H1 (cell line): ENCODE measurements around the gene SCAMP2. TPM values are rescaled to one million over a fixed set of nuclear protein-coding genes. Genes with fewer than 3 reads are reported as not detected.
A peak's percentile ranks its signal among the peaks of the same experiment; 100 is the strongest.

ENCODE experiments used
- CTCF ChIA-PET: fragments of 300-600 bp; sonication (Branson Sonifier 250); formaldehyde crosslinking; loops from one replicate; lab custom pipeline; 2021; ENCODE audit not compliant: partially characterized antibody; lab: Charles Lee
- POLR2A ChIA-PET: fragments of 300-600 bp; sonication (Branson Sonifier 250); formaldehyde crosslinking; loops from one replicate; lab custom pipeline; 2021; ENCODE audit warnings: inconsistent platforms; ENCODE audit not compliant: partially characterized antibody; lab: Charles Lee
- DNase-seq, 2 experiments: peaks; one replicate each; pipeline versions ENCODE4 v3.0.0 to v3.0.0-alpha.2; 2010 to 2022; ENCODE audit warnings: low spot score in 2 of 2, low read depth in 1 of 2, mixed read lengths in 1 of 2
- FAIRE-seq: peaks from 2 replicates; lab custom pipeline; 2011; peaks lifted over from hg19 to GRCh38; lab: Jason Lieb, UNC
- H2AFZ ChIP-seq: 2 replicates; pipeline ENCODE4 v1.8.1; 2012; ENCODE audit warnings: low read length, inconsistent platforms
- H2AK5ac ChIP-seq: 2 replicates; pipeline ENCODE4 v1.6.1; 2013; ENCODE audit warnings: low read depth, low read length
- H2BK120ac ChIP-seq: replicated peaks from 2 replicates; pipeline ENCODE3; 2013; ENCODE audit warnings: low read depth, low read length, inconsistent platforms
- H2BK12ac ChIP-seq: 2 replicates; pipeline ENCODE4 v1.6.1; 2013; ENCODE audit warnings: low read depth, low read length
- H2BK15ac ChIP-seq: 2 replicates; pipeline ENCODE4 v1.6.1; 2013; ENCODE audit warnings: low read length
- H2BK20ac ChIP-seq: 2 replicates; pipeline ENCODE4 v1.6.1; 2013; ENCODE audit warnings: low read length
- H2BK5ac ChIP-seq: 2 replicates; pipeline ENCODE4 v1.6.1; 2013; ENCODE audit warnings: low read depth, low read length
- H3K14ac ChIP-seq: 2 replicates; pipeline ENCODE4 v1.6.1; 2013; ENCODE audit warnings: inconsistent platforms; ENCODE audit not compliant: insufficient read length
- H3K18ac ChIP-seq: 2 replicates; pipeline ENCODE4 v1.6.1; 2013; ENCODE audit warnings: low read length; ENCODE audit errors: extremely low read depth
- H3K23ac ChIP-seq: 2 replicates; pipeline ENCODE4 v1.6.1; 2013; ENCODE audit warnings: inconsistent platforms; ENCODE audit not compliant: insufficient read length
- H3K23me2 ChIP-seq: 2 replicates; pipeline ENCODE4 v1.6.1; 2013; ENCODE audit warnings: low read depth, low read length
- H3K27ac ChIP-seq: 2 replicates; pipeline ENCODE4 v1.6.1; 2011; ENCODE audit warnings: low read depth, low read length, inconsistent platforms
- H3K27me3 ChIP-seq, 4 experiments: replicated peaks in 1 of 4; 1 replicate in 1 of 4; 2 replicates in 3 of 4; pipeline versions ENCODE4 v1.6.1 to v1.8.1; 2011 to 2013; ENCODE audit warnings: low read length in 3 of 4, mild to moderate bottlenecking in 3 of 4, inconsistent platforms in 2 of 4, mixed read lengths in 2 of 4, moderate library complexity in 1 of 4; ENCODE audit not compliant: control insufficient read depth in 3 of 4, insufficient read depth in 3 of 4; ENCODE audit errors: extremely low read depth in 1 of 4
- H3K36me3 ChIP-seq, 4 experiments: 2 replicates each; pipeline versions ENCODE4 v1.6.1 to v1.8.1; 2011 to 2013; ENCODE audit warnings: mild to moderate bottlenecking in 4 of 4, low read length in 3 of 4, moderate library complexity in 2 of 4, control low read depth in 1 of 4, inconsistent platforms in 1 of 4; ENCODE audit not compliant: insufficient read depth in 4 of 4, control insufficient read depth in 2 of 4
- H3K4ac ChIP-seq: replicated peaks from 2 replicates; pipeline ENCODE3; 2013; ENCODE audit warnings: low read length, low read depth, mixed read lengths, inconsistent platforms; ENCODE audit not compliant: insufficient read length
- H3K4me1 ChIP-seq, 4 experiments: replicated peaks in 1 of 4; 1 replicate in 1 of 4; 2 replicates in 3 of 4; pipeline versions ENCODE4 v1.6.1 to v1.8.1; 2011 to 2013; ENCODE audit warnings: low read length in 3 of 4, inconsistent platforms in 2 of 4, mixed read lengths in 1 of 4; ENCODE audit not compliant: insufficient read depth in 4 of 4, control insufficient read depth in 3 of 4
- H3K4me2 ChIP-seq, 2 experiments: 2 replicates each; pipeline versions ENCODE4 v1.6.1 to v1.8.1; 2011 to 2013; ENCODE audit warnings: low read depth in 2 of 2, low read length in 2 of 2, control low read depth in 1 of 2, inconsistent platforms in 1 of 2, mild to moderate bottlenecking in 1 of 2; ENCODE audit not compliant: insufficient read depth in 1 of 2
- H3K4me3 ChIP-seq, 4 experiments: fragments of 200-600, 300-600 bp in 1 of 4; sonication (generic), shearing (Covaris generic), sonication (Bioruptor Twin) in 1 of 4; 2 replicates each; pipeline versions ENCODE4 v1.5.1 to v1.8.1; 2011 to 2016; ENCODE audit warnings: low read length in 4 of 4, low read depth in 3 of 4, control low read depth in 2 of 4, inconsistent platforms in 2 of 4, mild to moderate bottlenecking in 2 of 4, mixed read lengths in 1 of 4, moderate library complexity in 1 of 4; ENCODE audit not compliant: insufficient read depth in 2 of 4; ENCODE audit errors: extremely low read depth in 1 of 4
- H3K56ac ChIP-seq: replicated peaks from 2 replicates; pipeline ENCODE3; 2013; ENCODE audit warnings: low read depth, mild to moderate bottlenecking, mixed read lengths, low read length, inconsistent platforms; ENCODE audit not compliant: insufficient read length
- H3K79me1 ChIP-seq: 2 replicates; pipeline ENCODE4 v1.6.1; 2013; ENCODE audit warnings: low read depth, low read length, control low read depth
- H3K79me2 ChIP-seq, 2 experiments: 2 replicates each; pipeline versions ENCODE4 v1.6.1 to v1.8.1; 2012 to 2013; ENCODE audit warnings: low read length in 2 of 2, mild to moderate bottlenecking in 2 of 2, inconsistent platforms in 1 of 2; ENCODE audit not compliant: insufficient read depth in 2 of 2, control insufficient read depth in 1 of 2
- H3K9ac ChIP-seq, 4 experiments: replicated peaks in 1 of 4; 1 replicate in 1 of 4; 2 replicates in 3 of 4; pipeline versions ENCODE4 v1.6.1 to v1.8.1; 2011 to 2013; ENCODE audit warnings: low read depth in 3 of 4, low read length in 3 of 4, control low read depth in 2 of 4, mild to moderate bottlenecking in 2 of 4, moderate library complexity in 2 of 4, inconsistent platforms in 1 of 4; ENCODE audit errors: extremely low read depth in 1 of 4
- H3K9me3 ChIP-seq, 2 experiments: 2 replicates each; pipeline versions ENCODE4 v1.6.1 to v1.8.1; 2012 to 2013; ENCODE audit warnings: mild to moderate bottlenecking in 2 of 2, moderate library complexity in 2 of 2, control low read depth in 1 of 2, inconsistent platforms in 1 of 2, low read depth in 1 of 2, low read length in 1 of 2, mixed read lengths in 1 of 2; ENCODE audit not compliant: insufficient read depth in 2 of 2
- H4K20me1 ChIP-seq, 2 experiments: replicated peaks in 1 of 2; 2 replicates each; pipeline versions ENCODE3 to v1.8.1; 2011 to 2013; ENCODE audit warnings: inconsistent platforms in 2 of 2, low read length in 2 of 2, mild to moderate bottlenecking in 1 of 2; ENCODE audit not compliant: insufficient read depth in 2 of 2, control insufficient read depth in 1 of 2
- H4K5ac ChIP-seq: 2 replicates; pipeline ENCODE4 v1.6.1; 2013; ENCODE audit warnings: low read length, low read depth, mixed read lengths, inconsistent platforms; ENCODE audit not compliant: insufficient read length
- H4K8ac ChIP-seq: 2 replicates; pipeline ENCODE4 v1.8.0; 2013; ENCODE audit warnings: mild to moderate bottlenecking, moderate library complexity, low read length, inconsistent platforms; ENCODE audit not compliant: insufficient read depth; ENCODE audit errors: extremely low read depth
- H4K91ac ChIP-seq: replicated peaks from 2 replicates; pipeline ENCODE3; 2013; ENCODE audit warnings: low read length, mixed read lengths, inconsistent platforms; ENCODE audit not compliant: insufficient read length
- ATF2 ChIP-seq: IDR thresholded peaks from 2 replicates; pipeline ENCODE4 v1.6.1; 2012; ENCODE audit warnings: low read length, inconsistent platforms
- CEBPB ChIP-seq: IDR thresholded peaks from 2 replicates; pipeline ENCODE4 v1.6.1; 2012; ENCODE audit warnings: low read depth, low read length
- KDM4A ChIP-seq: IDR thresholded peaks from one replicate; pipeline ENCODE4 v1.7.1; 2012; ENCODE audit warnings: low read depth, mild to moderate bottlenecking, moderate library complexity, low read length, inconsistent platforms; ENCODE audit not compliant: severe bottlenecking
- PHF8 ChIP-seq: fragments of 200-600 bp; sonication (generic); conservative IDR thresholded peaks from 2 replicates; pipeline ENCODE4 v1.7.1; 2012; ENCODE audit warnings: low read depth, mild to moderate bottlenecking, inconsistent platforms, low read length, moderate library complexity
- POLR2AphosphoS5 ChIP-seq: IDR thresholded peaks from 2 replicates; pipeline ENCODE4 v1.6.1; 2011; ENCODE audit warnings: low read depth, low read length
- TEAD4 ChIP-seq: IDR thresholded peaks from 2 replicates; pipeline ENCODE4 v1.6.1; 2012; ENCODE audit warnings: low read depth, low read length, inconsistent platforms, mixed read lengths
- WGBS, 2 experiments: shearing (Covaris generic) in 1 of 2; methylation state at CpG; one replicate each; pipeline versions ENCODE4 v1.1.6 to v1.1.7; 2013 to 2015; ENCODE audit warnings: low lambda C conversion rate in 2 of 2, mixed read lengths in 2 of 2, inconsistent platforms in 1 of 2, low coverage in 1 of 2, missing lambda C conversion rate in 1 of 2; ENCODE audit not compliant: insufficient replicate concordance in 2 of 2, insufficient coverage in 1 of 2, insufficient read length in 1 of 2; ENCODE audit errors: extremely low coverage in 1 of 2, missing lambda C conversion rate in 1 of 2; 5-methylcytosine and 5-hydroxymethylcytosine counted together
- polyA plus RNA-seq, 7 experiments: library from polyadenylated mRNA; depleted of rRNA in 3 of 7; stranded (reverse) in 5 of 7; unstranded in 2 of 7; fragments of >200 nt in 5 of 7; fragments of 200-250 nt in 2 of 7; gene quantifications; 1 replicate in 5 of 7; 2 replicates in 1 of 7; 4 replicates in 1 of 7; pipeline versions ENCODE4 v1.2.1 to v1.2.3, GENCODE V29; 2011 to 2013; ENCODE audit warnings: missing spikeins in 2 of 7, mixed read lengths in 2 of 7
- total RNA-seq: library from RNA; stranded (reverse); fragmentation: NEBNext Ultra II Directional; extraction: Animal tissue kit (Norgen Biotek cat#: 25700); gene quantifications from 2 replicates; pipeline ENCODE4 v1.2.1, GENCODE V29; 2021

Gene SCAMP2
- total and polyA plus RNA-seq, 2 of the 8 experiments (the other 6 are each of a cell fraction or from before 2014, with no cell fraction given), result 41.7 to 131 TPM

GRCh38 chr15:74816624-74817369 lies 56.4 kb downstream of the SCAMP2 start:
- TF ChIP-seq ATF2 (no peak), PHF8 (no peak), CEBPB (no peak), POLR2AphosphoS5 (no peak), TEAD4 (no peak), KDM4A (no peak)
- CTCF ChIA-PET, result interaction anchor here (0.6 to 15.7 kb wide), 20 partner anchors 10 to 275 kb away, joined by 3 to 135 read pairs (median 6); no protein-coding TSS in a partner anchor
- Histone ChIP-seq H2BK20ac (no peak overlapping the region), H4K91ac (no peak overlapping the region), H2BK120ac (no peak overlapping the region), H3K56ac (no peak overlapping the region), H4K8ac (no peak overlapping the region), H3K18ac (0 out of 2 replicates have a peak overlapping the region, but pooled peaks have one; percentile 4), H3K4me3 (no peak overlapping the region), H3K36me3 (no peaks in the 10 kb centered on the region), H3K27ac (no peak overlapping the region), H3K14ac (no peak overlapping the region), H2AK5ac (no peak overlapping the region), H3K79me2 (no peaks in the 10 kb centered on the region), H3K4me2 (no peak overlapping the region), H4K20me1 (no peaks in the 10 kb centered on the region), H3K79me1 (no peaks in the 10 kb centered on the region), H3K27me3 (no peaks in the 10 kb centered on the region), H3K23ac (no peak overlapping the region), H2AFZ (no peak overlapping the region), H2BK15ac (no peak overlapping the region; the same call in 1 of the 2 replicates), H2BK12ac (0 out of 2 replicates have a peak overlapping the region, but pooled peaks have one; percentile 68), H3K9me3 (no peaks in the 10 kb centered on the region), H3K4me1 (peaks cover 0 to 12% (median 6%) of the 10 kb centered on the region in 4 experiments; a peak in 6 of 7 replicates), H3K4ac (no peak overlapping the region), H2BK5ac (no peak overlapping the region; the same call in 1 of the 2 replicates), H3K9ac (no peak overlapping the region), H3K23me2 (0 out of 2 replicates have a peak, but pooled peaks cover 2% of the 10 kb centered on the region), H4K5ac (no peak overlapping the region)
- FAIRE-seq (no peak), DNase-seq (no peak)
- POLR2A ChIA-PET, result interaction anchor here (0.7 to 3.1 kb wide), 6 partner anchors 9 to 188 kb away, joined by 3 to 7 read pairs (median 4); partner anchors contain the start of gene CPLX3
- 91% methylated on average over 19 of the region's 19 CpGs; no CpG with 5 or more reads in 1 of the 2 experiments for WGBS, 2 experiments
